Thyroid gland (tissue), 4 donors: ENCODE measurements around the gene GMFB.

Experiments used
- CTCF ChIP-seq, 6 experiments: fragments of 200-600 bp in 3 of 6; fragments of 450-650 bp in 3 of 6; sonication (generic) in 3 of 6; IDR thresholded peaks; one replicate each; pipeline ENCODE4 v1.5.1; 2016 to 2019; ENCODE audit warnings: antibody characterized with exemption in 6 of 6, mild to moderate bottlenecking in 2 of 6, inconsistent platforms in 1 of 6, moderate library complexity in 1 of 6
- POLR2A ChIP-seq, 2 donors: fragments of 450-650 bp; IDR thresholded peaks; one replicate each; pipeline ENCODE4 v1.6.1; 2017; ENCODE audit warnings: antibody characterized with exemption in 2 of 2, mild to moderate bottlenecking in 2 of 2, moderate library complexity in 1 of 2

GRCh38 chr14:54478636-54479215, 10.1 kb downstream of the GMFB start:
- no peak for TF ChIP-seq CTCF (IDR thresholded peaks at IDR 0.05)
- TF ChIP-seq POLR2A (IDR thresholded peaks at IDR 0.05) = no peak
